ENCODE results near the gene MTUS2.

GRCh38 chr13:29509999-29510589 is 690.0 kb downstream of the MTUS2 start:
- TF ChIP-seq ARNT (IDR thresholded peaks at IDR 0.05) = no peak
- TF ChIP-seq BHLHE40 (IDR thresholded peaks at IDR 0.05; ENCODE audit: borderline replicate concordance) = no peak

Measured in HEK293T (cell line).